ENCODE data around the gene PTPRD. TPM values are rescaled to one million over a fixed set of nuclear protein-coding genes. Genes with fewer than 3 reads are reported as not detected.

Gene PTPRD
- total RNA-seq, 1 experiment from 2014 or later: not detected

DNA sequence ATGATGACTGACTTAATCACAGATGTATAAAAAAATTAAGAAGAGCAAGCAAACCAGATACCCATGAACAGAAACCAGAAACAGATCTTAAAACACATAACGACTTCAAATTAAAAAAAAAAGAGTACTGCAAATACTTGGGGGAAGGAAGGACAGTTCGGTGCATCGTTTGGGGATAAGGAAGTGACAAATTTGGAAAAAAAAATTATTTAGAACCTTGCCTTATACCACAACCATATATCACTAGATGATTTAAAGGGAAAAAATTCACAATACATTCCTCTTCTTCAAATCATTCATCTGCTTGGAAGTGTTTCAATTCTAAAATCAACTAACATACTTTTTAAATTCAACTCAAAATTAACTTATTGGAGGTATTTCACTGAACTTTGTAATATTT lies 1774.7 kb downstream of the PTPRD start:
- CTCF ChIA-PET: no interaction called here
- Histone ChIP-seq H3K36me3 (ENCODE audit: control insufficient read depth, insufficient read depth, low read length) (no peaks in the 10 kb centered on the region), H3K27me3 (ENCODE audit: control insufficient read depth, insufficient read depth, low read length) (no peaks in the 10 kb centered on the region), H3K4me1 (ENCODE audit: control insufficient read depth, insufficient read depth, low read length) (no peaks in the 10 kb centered on the region), H3K9me3 (ENCODE audit: control insufficient read depth, insufficient read depth, low read depth, low read length) (no peaks in the 10 kb centered on the region), H3K27ac (ENCODE audit: low read length) (no peak overlapping the region), H3K4me3 (ENCODE audit: low read depth in 2 of 2, low read length in 2 of 2) (no peak overlapping the region)
- POLR2A ChIA-PET: no interaction called here
- ATAC-seq (no peak), DNase-seq (ENCODE audit: low read depth, low spot score) (no peak)
- TF ChIP-seq POLR2AphosphoS5 (IDR thresholded peaks at IDR 0.05; ENCODE audit: low read depth, low read length) (no peak), TCF7L2 (IDR thresholded peaks at IDR 0.05; ENCODE audit: low read depth, low read length) (no peak), SIN3A (IDR thresholded peaks at IDR 0.05; ENCODE audit: borderline replicate concordance, insufficient read depth, low read depth, low read length) (no peak)
- TF ChIP-seq, protein P1, sequence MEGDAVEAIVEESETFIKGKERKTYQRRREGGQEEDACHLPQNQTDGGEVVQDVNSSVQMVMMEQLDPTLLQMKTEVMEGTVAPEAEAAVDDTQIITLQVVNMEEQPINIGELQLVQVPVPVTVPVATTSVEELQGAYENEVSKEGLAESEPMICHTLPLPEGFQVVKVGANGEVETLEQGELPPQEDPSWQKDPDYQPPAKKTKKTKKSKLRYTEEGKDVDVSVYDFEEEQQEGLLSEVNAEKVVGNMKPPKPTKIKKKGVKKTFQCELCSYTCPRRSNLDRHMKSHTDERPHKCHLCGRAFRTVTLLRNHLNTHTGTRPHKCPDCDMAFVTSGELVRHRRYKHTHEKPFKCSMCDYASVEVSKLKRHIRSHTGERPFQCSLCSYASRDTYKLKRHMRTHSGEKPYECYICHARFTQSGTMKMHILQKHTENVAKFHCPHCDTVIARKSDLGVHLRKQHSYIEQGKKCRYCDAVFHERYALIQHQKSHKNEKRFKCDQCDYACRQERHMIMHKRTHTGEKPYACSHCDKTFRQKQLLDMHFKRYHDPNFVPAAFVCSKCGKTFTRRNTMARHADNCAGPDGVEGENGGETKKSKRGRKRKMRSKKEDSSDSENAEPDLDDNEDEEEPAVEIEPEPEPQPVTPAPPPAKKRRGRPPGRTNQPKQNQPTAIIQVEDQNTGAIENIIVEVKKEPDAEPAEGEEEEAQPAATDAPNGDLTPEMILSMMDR (IDR thresholded peaks at IDR 0.05): no peak
- TF ChIP-seq, protein P2, sequence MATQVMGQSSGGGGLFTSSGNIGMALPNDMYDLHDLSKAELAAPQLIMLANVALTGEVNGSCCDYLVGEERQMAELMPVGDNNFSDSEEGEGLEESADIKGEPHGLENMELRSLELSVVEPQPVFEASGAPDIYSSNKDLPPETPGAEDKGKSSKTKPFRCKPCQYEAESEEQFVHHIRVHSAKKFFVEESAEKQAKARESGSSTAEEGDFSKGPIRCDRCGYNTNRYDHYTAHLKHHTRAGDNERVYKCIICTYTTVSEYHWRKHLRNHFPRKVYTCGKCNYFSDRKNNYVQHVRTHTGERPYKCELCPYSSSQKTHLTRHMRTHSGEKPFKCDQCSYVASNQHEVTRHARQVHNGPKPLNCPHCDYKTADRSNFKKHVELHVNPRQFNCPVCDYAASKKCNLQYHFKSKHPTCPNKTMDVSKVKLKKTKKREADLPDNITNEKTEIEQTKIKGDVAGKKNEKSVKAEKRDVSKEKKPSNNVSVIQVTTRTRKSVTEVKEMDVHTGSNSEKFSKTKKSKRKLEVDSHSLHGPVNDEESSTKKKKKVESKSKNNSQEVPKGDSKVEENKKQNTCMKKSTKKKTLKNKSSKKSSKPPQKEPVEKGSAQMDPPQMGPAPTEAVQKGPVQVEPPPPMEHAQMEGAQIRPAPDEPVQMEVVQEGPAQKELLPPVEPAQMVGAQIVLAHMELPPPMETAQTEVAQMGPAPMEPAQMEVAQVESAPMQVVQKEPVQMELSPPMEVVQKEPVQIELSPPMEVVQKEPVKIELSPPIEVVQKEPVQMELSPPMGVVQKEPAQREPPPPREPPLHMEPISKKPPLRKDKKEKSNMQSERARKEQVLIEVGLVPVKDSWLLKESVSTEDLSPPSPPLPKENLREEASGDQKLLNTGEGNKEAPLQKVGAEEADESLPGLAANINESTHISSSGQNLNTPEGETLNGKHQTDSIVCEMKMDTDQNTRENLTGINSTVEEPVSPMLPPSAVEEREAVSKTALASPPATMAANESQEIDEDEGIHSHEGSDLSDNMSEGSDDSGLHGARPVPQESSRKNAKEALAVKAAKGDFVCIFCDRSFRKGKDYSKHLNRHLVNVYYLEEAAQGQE (IDR thresholded peaks at IDR 0.05; ENCODE audit: insufficient read depth in 1 of 2, low read depth in 2 of 2, low read length in 1 of 2): no peak
- intact Hi-C loops (cut with micrococcal nuclease; ENCODE audit: unreplicated experiment): no loop called here
- in situ Hi-C loops (cut with HindIII; ENCODE audit: low pct_unique_long_range_greater_than_20kb, low sequenced_read_pairs): no loop called here
- BruUV-seq (replicated peaks): no TSS peak

DNA sequence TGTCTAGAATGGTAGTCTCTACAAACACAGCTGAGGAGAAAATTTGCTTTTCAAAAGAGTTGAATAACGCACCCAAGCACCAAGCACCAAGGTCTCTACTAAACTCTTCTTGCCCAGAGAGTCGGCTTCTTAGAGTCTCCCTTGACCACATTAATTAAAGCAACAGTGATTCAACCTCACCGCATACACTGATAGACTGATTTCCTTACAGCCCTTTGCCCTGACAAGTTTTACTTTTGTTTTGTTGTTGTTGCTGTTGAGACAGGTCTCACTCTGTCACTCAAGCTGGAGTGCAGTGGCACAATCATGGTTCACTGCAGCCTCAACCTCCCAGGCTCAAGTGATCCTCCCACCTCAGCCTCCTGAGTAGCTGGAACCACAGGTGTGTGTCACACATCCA lies 1777.5 kb downstream of the PTPRD start:
- H3K4me3 ChIP-seq (ENCODE audit: low read depth in 2 of 2, low read length in 2 of 2): no peak overlapping the region
- ATAC-seq (no peak), DNase-seq (ENCODE audit: low read depth, low spot score) (no peak)
- TF ChIP-seq TCF7L2 (IDR thresholded peaks at IDR 0.05; ENCODE audit: low read depth, low read length): no peak
- TF ChIP-seq, protein P1 (IDR thresholded peaks at IDR 0.05): no peak
- TF ChIP-seq POLR2AphosphoS5 (IDR thresholded peaks at IDR 0.05; ENCODE audit: low read depth, low read length): no peak
- TF ChIP-seq, protein P2 (IDR thresholded peaks at IDR 0.05; ENCODE audit: insufficient read depth in 1 of 2, low read depth in 2 of 2, low read length in 1 of 2): no peak
- TF ChIP-seq SIN3A (IDR thresholded peaks at IDR 0.05; ENCODE audit: borderline replicate concordance, insufficient read depth, low read depth, low read length): no peak
- CTCF ChIA-PET: no interaction called here
- intact Hi-C loops (cut with micrococcal nuclease; ENCODE audit: unreplicated experiment): no loop called here
- H3K36me3 ChIP-seq (ENCODE audit: control insufficient read depth, insufficient read depth, low read length): no peaks in the 10 kb centered on the region
- no peak overlapping the region for H3K27ac ChIP-seq (ENCODE audit: low read length)
- BruUV-seq (replicated peaks): no TSS peak
- H3K27me3 ChIP-seq (ENCODE audit: control insufficient read depth, insufficient read depth, low read length): no peaks in the 10 kb centered on the region
- no peaks in the 10 kb centered on the region for H3K9me3 ChIP-seq (ENCODE audit: control insufficient read depth, insufficient read depth, low read depth, low read length)
- in situ Hi-C loops (cut with HindIII; ENCODE audit: low pct_unique_long_range_greater_than_20kb, low sequenced_read_pairs): no loop called here
- no peaks in the 10 kb centered on the region for H3K4me1 ChIP-seq (ENCODE audit: control insufficient read depth, insufficient read depth, low read length)
- POLR2A ChIA-PET: no interaction called here
